Measurements from ENCODE around the gene ERC2.
A peak's percentile ranks its signal among the peaks of the same experiment; 100 is the strongest.
"Not testable (repeated sequence)": the region's sequence is repeated elsewhere in the genome, so short reads cannot be mapped to it uniquely, and the experiment has no call there.

ERC2 gene

GRCh38 chr3:55507808-55508207, 960.5 kb downstream of the ERC2 start:
- H3K4me3 ChIP-seq (ENCODE audit: control insufficient read depth, low read depth, low read length), result no peak overlapping the region
- TF ChIP-seq CTCF (conservative IDR thresholded peaks at IDR 0.05; ENCODE audit: control insufficient read depth, insufficient read depth, low read depth, low read length), result no peak
- DNase-seq (ENCODE audit: low read depth), result no peak

DNA sequence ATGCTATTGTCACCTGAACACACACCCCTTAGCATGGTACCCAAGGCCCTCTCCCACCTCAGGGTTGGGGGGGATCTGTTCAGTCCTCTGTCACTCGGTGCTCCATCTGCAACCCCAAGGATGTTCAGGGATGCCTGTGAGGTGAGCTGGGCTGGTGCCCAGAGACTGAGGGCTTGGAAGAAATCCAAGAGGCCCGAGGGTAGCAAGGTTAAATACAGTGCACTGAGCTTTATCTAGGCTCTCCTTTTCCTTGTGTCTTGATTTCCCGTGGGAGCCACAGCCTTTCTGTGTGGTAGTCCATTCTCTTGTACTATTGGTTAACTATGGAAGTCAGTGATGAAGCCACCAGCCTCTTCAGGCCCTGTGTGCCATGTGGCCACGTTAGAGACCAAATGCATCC, 962.5 kb downstream of the ERC2 start:
- TF ChIP-seq CTCF (conservative IDR thresholded peaks at IDR 0.05; ENCODE audit: control insufficient read depth, insufficient read depth, low read depth, low read length), result no peak
- DNase-seq (ENCODE audit: low read depth), result no peak
- H3K4me3 ChIP-seq (ENCODE audit: control insufficient read depth, low read depth, low read length), result no peak overlapping the region

DNA sequence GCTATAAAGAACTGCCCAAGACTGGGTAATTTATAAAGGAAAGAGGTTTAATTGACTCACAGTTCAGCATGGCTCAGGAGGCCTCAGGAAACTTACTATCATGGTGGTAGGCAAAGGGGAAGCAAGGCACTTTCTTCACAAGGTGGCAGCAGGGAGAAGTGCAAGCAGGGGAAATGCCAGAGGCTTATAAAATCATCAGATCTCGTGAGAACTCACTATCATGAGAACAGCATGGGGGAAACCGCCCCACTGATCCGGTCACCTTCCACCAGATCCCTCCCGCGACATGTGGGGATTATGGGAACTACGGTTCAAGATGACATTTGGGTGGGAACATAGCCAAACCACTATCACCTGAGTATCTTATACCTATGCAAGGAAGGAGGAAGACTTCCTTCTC, 963.2 kb downstream of the ERC2 start:
- TF ChIP-seq CTCF (conservative IDR thresholded peaks at IDR 0.05; ENCODE audit: control insufficient read depth, insufficient read depth, low read depth, low read length), result peak; percentile 19
- not testable (repeated sequence) for H3K4me3 ChIP-seq (ENCODE audit: control insufficient read depth, low read depth, low read length); DNase-seq (ENCODE audit: low read depth)

GRCh38 chr3:55501905-55502304, 966.4 kb downstream of the ERC2 start:
- no peak for DNase-seq (ENCODE audit: low read depth)
- no peak overlapping the region for H3K4me3 ChIP-seq (ENCODE audit: control insufficient read depth, low read depth, low read length)
- no peak for TF ChIP-seq CTCF (conservative IDR thresholded peaks at IDR 0.05; ENCODE audit: control insufficient read depth, insufficient read depth, low read depth, low read length)

- DNase-seq (ENCODE audit: low read depth), result no peak
- no peak overlapping the region for H3K4me3 ChIP-seq (ENCODE audit: control insufficient read depth, low read depth, low read length)
- TF ChIP-seq CTCF (conservative IDR thresholded peaks at IDR 0.05; ENCODE audit: control insufficient read depth, insufficient read depth, low read depth, low read length), result no peak
Measured at GRCh38 chr3:55500555-55501330, 967.5 kb downstream of the ERC2 start.

GRCh38 chr3:55498520-55498919, 969.7 kb downstream of the ERC2 start:
- DNase-seq (ENCODE audit: low read depth), result no peak
- no peak overlapping the region for H3K4me3 ChIP-seq (ENCODE audit: control insufficient read depth, low read depth, low read length)
- no peak for TF ChIP-seq CTCF (conservative IDR thresholded peaks at IDR 0.05; ENCODE audit: control insufficient read depth, insufficient read depth, low read depth, low read length)

Data from fibroblast of mammary gland (primary cell).